ENCODE results near the gene GDPD4.
A peak's percentile ranks its signal among the peaks of the same experiment; 100 is the strongest.

The GDPD4 gene

GRCh38 chr11:77289737-77290136 lies 11.7 kb downstream of the GDPD4 start:
- no peak for DNase-seq (ENCODE audit: low read depth, low spot score)
- no peak for TF ChIP-seq CTCF (IDR thresholded peaks at IDR 0.05; ENCODE audit: insufficient read depth, low read length, missing control alignments)
- CTCF ChIA-PET = no interaction called here
- POLR2A ChIA-PET = no interaction called here
- no peak overlapping the region for H3K4me3 ChIP-seq (ENCODE audit: low read depth, low read length)

- peak; percentile 57 for DNase-seq (ENCODE audit: low read depth, low spot score)
- no peak for TF ChIP-seq CTCF (IDR thresholded peaks at IDR 0.05; ENCODE audit: insufficient read depth, low read length, missing control alignments)
- H3K4me3 ChIP-seq (ENCODE audit: low read depth, low read length) = no peak overlapping the region
- CTCF ChIA-PET = interaction anchor here (0.9 to 1.3 kb wide), 3 partner anchors 59 to 260 kb away, joined by 3 read pairs; no protein-coding TSS in a partner anchor
- POLR2A ChIA-PET = interaction anchor here (0.8 to 1.2 kb wide), 3 partner anchors 59 to 314 kb away, joined by 3 to 4 read pairs (median 4); no protein-coding TSS in a partner anchor
Measured at GRCh38 chr11:77287615-77288273, 13.7 kb downstream of the GDPD4 start.

GRCh38 chr11:77287136-77287535 lies 14.3 kb downstream of the GDPD4 start:
- no peak overlapping the region for H3K4me3 ChIP-seq (ENCODE audit: low read depth, low read length)
- TF ChIP-seq CTCF (IDR thresholded peaks at IDR 0.05; ENCODE audit: insufficient read depth, low read length, missing control alignments) = no peak
- no peak for DNase-seq (ENCODE audit: low read depth, low spot score)
- ChIA-PET CTCF (interaction anchor here (0.9 to 1.3 kb wide), 3 partner anchors 60 to 261 kb away, joined by 3 read pairs; no protein-coding TSS in a partner anchor), POLR2A (interaction anchor here (0.8 to 1.2 kb wide), 3 partner anchors 59 to 315 kb away, joined by 3 to 4 read pairs (median 4); no protein-coding TSS in a partner anchor)

- ChIA-PET POLR2A (interaction anchor here (0.6 kb wide), 1 partner anchor 220 kb away, joined by 3 read pairs; no protein-coding TSS in a partner anchor), CTCF (interaction anchor here (1.0 to 1.6 kb wide), 2 partner anchors 158 to 264 kb away, joined by 3 to 5 read pairs; no protein-coding TSS in a partner anchor)
- DNase-seq (ENCODE audit: low read depth, low spot score) = no peak
- TF ChIP-seq CTCF (IDR thresholded peaks at IDR 0.05; ENCODE audit: insufficient read depth, low read length, missing control alignments) = no peak
- no peak overlapping the region for H3K4me3 ChIP-seq (ENCODE audit: low read depth, low read length)
Measured at GRCh38 chr11:77284476-77285468, 16.7 kb downstream of the GDPD4 start.

GRCh38 chr11:77283101-77283500 lies 18.4 kb downstream of the GDPD4 start:
- CTCF ChIA-PET = interaction anchor here (1.5 kb wide), 1 partner anchor 12 kb away, joined by 3 read pairs; no protein-coding TSS in a partner anchor
- TF ChIP-seq CTCF (IDR thresholded peaks at IDR 0.05; ENCODE audit: insufficient read depth, low read length, missing control alignments) = no peak
- POLR2A ChIA-PET = no interaction called here
- no peak overlapping the region for H3K4me3 ChIP-seq (ENCODE audit: low read depth, low read length)
- no peak for DNase-seq (ENCODE audit: low read depth, low spot score)
